ENCODE measurements around the gene MLPH. TPM values are rescaled to one million over a fixed set of nuclear protein-coding genes. Genes with fewer than 3 reads are reported as not detected.
A peak's percentile ranks its signal among the peaks of the same experiment; 100 is the strongest.

The MLPH gene
- total RNA-seq, 1 donor from 2014 or later: not detected

- no peaks in the 10 kb centered on the region for H3K36me3 Mint-ChIP-seq (ENCODE audit: low read depth)
- no peak overlapping the region for H3K27ac Mint-ChIP-seq
- intact Hi-C loops (cut with micrococcal nuclease): no loop called here
- H3K9me3 Mint-ChIP-seq: peaks cover 4% of the 10 kb centered on the region
- H3K4me1 Mint-ChIP-seq: no peaks in the 10 kb centered on the region
- H3K4me3 Mint-ChIP-seq: no peak overlapping the region
- no peak for DNase-seq
- H3K27me3 Mint-ChIP-seq: peaks cover 8% of the 10 kb centered on the region
Measured at GRCh38 chr2:237549216-237549615, 62.2 kb downstream of the MLPH start.

- Mint-ChIP-seq H3K27ac (no peak overlapping the region), H3K4me3 (no peak overlapping the region), H3K27me3 (peaks cover 9% of the 10 kb centered on the region), H3K4me1 (no peaks in the 10 kb centered on the region), H3K9me3 (peaks cover 7% of the 10 kb centered on the region), H3K36me3 (ENCODE audit: low read depth) (no peaks in the 10 kb centered on the region)
- intact Hi-C loops (cut with micrococcal nuclease): no loop called here
- DNase-seq: no peak
Measured at GRCh38 chr2:237549643-237550415, 62.8 kb downstream of the MLPH start.

- intact Hi-C loops (cut with micrococcal nuclease): no loop called here
- no peaks in the 10 kb centered on the region for H3K4me1 Mint-ChIP-seq
Measured at GRCh38 chr2:237551071-237551574, 64.1 kb downstream of the MLPH start.

GRCh38 chr2:237552908-237553307, 65.9 kb downstream of the MLPH start:
- intact Hi-C loops (cut with micrococcal nuclease): no loop called here
- H3K4me3 Mint-ChIP-seq: no peak overlapping the region
- H3K36me3 Mint-ChIP-seq (ENCODE audit: low read depth): peaks cover 2% of the 10 kb centered on the region
- no peak for DNase-seq
- peaks cover 14% of the 10 kb centered on the region for H3K9me3 Mint-ChIP-seq
- peaks cover 18% of the 10 kb centered on the region for H3K27me3 Mint-ChIP-seq
- H3K4me1 Mint-ChIP-seq: peaks cover 9% of the 10 kb centered on the region
- H3K27ac Mint-ChIP-seq: no peak overlapping the region

More at GRCh38 chr2:237551071-237551574, 64.1 kb downstream of the MLPH start:
- Mint-ChIP-seq H3K4me3 (no peak overlapping the region), H3K27ac (no peak overlapping the region), H3K27me3 (peaks cover 9% of the 10 kb centered on the region), H3K9me3 (peaks cover 9% of the 10 kb centered on the region), H3K36me3 (ENCODE audit: low read depth) (peaks cover 2% of the 10 kb centered on the region)
- no peak for DNase-seq

GRCh38 chr2:237553948-237554347, 66.9 kb downstream of the MLPH start:
- peaks cover 14% of the 10 kb centered on the region for H3K9me3 Mint-ChIP-seq
- H3K4me3 Mint-ChIP-seq: no peak overlapping the region
- H3K27ac Mint-ChIP-seq: no peak overlapping the region
- peaks cover 2% of the 10 kb centered on the region for H3K36me3 Mint-ChIP-seq (ENCODE audit: low read depth)
- H3K4me1 Mint-ChIP-seq: peaks cover 11% of the 10 kb centered on the region
- H3K27me3 Mint-ChIP-seq: peaks cover 18% of the 10 kb centered on the region
- intact Hi-C loops (cut with micrococcal nuclease): no loop called here
- DNase-seq: no peak

GRCh38 chr2:237555560-237555959, 68.5 kb downstream of the MLPH start:
- Mint-ChIP-seq H3K4me1 (peaks cover 11% of the 10 kb centered on the region), H3K9me3 (peaks cover 14% of the 10 kb centered on the region), H3K27ac (no peak overlapping the region), H3K4me3 (no peak overlapping the region), H3K27me3 (peaks cover 19% of the 10 kb centered on the region), H3K36me3 (ENCODE audit: low read depth) (peaks cover 2% of the 10 kb centered on the region)
- DNase-seq: no peak
- intact Hi-C loops (cut with micrococcal nuclease): no loop called here

GRCh38 chr2:237556773-237557632, 70.0 kb downstream of the MLPH start:
- Mint-ChIP-seq H3K9me3 (peaks cover 14% of the 10 kb centered on the region), H3K27ac (peak overlapping the region; percentile 61), H3K27me3 (peaks cover 17% of the 10 kb centered on the region), H3K4me1 (peaks cover 11% of the 10 kb centered on the region), H3K36me3 (ENCODE audit: low read depth) (peaks cover 2% of the 10 kb centered on the region), H3K4me3 (peak overlapping the region; percentile 5)
- intact Hi-C loops (cut with micrococcal nuclease): no loop called here
- DNase-seq: peak; percentile 71

- peaks cover 11% of the 10 kb centered on the region for H3K4me1 Mint-ChIP-seq
- peaks cover 21% of the 10 kb centered on the region for H3K27me3 Mint-ChIP-seq
- H3K9me3 Mint-ChIP-seq: peaks cover 14% of the 10 kb centered on the region
- H3K36me3 Mint-ChIP-seq (ENCODE audit: low read depth): peaks cover 2% of the 10 kb centered on the region
- H3K27ac Mint-ChIP-seq: peak overlapping the region; percentile 61
- H3K4me3 Mint-ChIP-seq: peak overlapping the region; percentile 5
- intact Hi-C loops (cut with micrococcal nuclease): no loop called here
- DNase-seq: no peak
Measured at GRCh38 chr2:237557633-237558015, 70.6 kb downstream of the MLPH start.

- H3K9me3 Mint-ChIP-seq: peaks cover 11% of the 10 kb centered on the region
- peaks cover 2% of the 10 kb centered on the region for H3K36me3 Mint-ChIP-seq (ENCODE audit: low read depth)
- peaks cover 24% of the 10 kb centered on the region for H3K27me3 Mint-ChIP-seq
- H3K4me3 Mint-ChIP-seq: no peak overlapping the region
- no peak overlapping the region for H3K27ac Mint-ChIP-seq
- no peak for DNase-seq
- peaks cover 11% of the 10 kb centered on the region for H3K4me1 Mint-ChIP-seq
- intact Hi-C loops (cut with micrococcal nuclease): no loop called here
Measured at GRCh38 chr2:237558961-237559641, 72.0 kb downstream of the MLPH start.

GRCh38 chr2:237561221-237561620, 74.2 kb downstream of the MLPH start:
- H3K4me3 Mint-ChIP-seq: no peak overlapping the region
- H3K4me1 Mint-ChIP-seq: peaks cover 11% of the 10 kb centered on the region
- intact Hi-C loops (cut with micrococcal nuclease): no loop called here
- H3K27me3 Mint-ChIP-seq: peaks cover 20% of the 10 kb centered on the region
- H3K9me3 Mint-ChIP-seq: peaks cover 4% of the 10 kb centered on the region
- no peaks in the 10 kb centered on the region for H3K36me3 Mint-ChIP-seq (ENCODE audit: low read depth)
- no peak overlapping the region for H3K27ac Mint-ChIP-seq
- no peak for DNase-seq

- H3K27me3 Mint-ChIP-seq: peaks cover 10% of the 10 kb centered on the region
- H3K9me3 Mint-ChIP-seq: no peaks in the 10 kb centered on the region
- DNase-seq: no peak
- no peak overlapping the region for H3K27ac Mint-ChIP-seq
- intact Hi-C loops (cut with micrococcal nuclease): no loop called here
- H3K36me3 Mint-ChIP-seq (ENCODE audit: low read depth): no peaks in the 10 kb centered on the region
- H3K4me3 Mint-ChIP-seq: no peak overlapping the region
- H3K4me1 Mint-ChIP-seq: no peaks in the 10 kb centered on the region
Measured at GRCh38 chr2:237563816-237564215, 76.8 kb downstream of the MLPH start.

- intact Hi-C loops (cut with micrococcal nuclease): no loop called here
- Mint-ChIP-seq H3K9me3 (no peaks in the 10 kb centered on the region), H3K27me3 (peaks cover 9% of the 10 kb centered on the region), H3K27ac (no peak overlapping the region), H3K4me3 (no peak overlapping the region), H3K36me3 (ENCODE audit: low read depth) (no peaks in the 10 kb centered on the region), H3K4me1 (no peaks in the 10 kb centered on the region)
- DNase-seq: no peak
Measured at GRCh38 chr2:237564526-237565131, 77.6 kb downstream of the MLPH start.

GRCh38 chr2:237565974-237566373, 78.9 kb downstream of the MLPH start:
- Mint-ChIP-seq H3K27me3 (peaks cover 8% of the 10 kb centered on the region), H3K27ac (no peak overlapping the region), H3K4me3 (no peak overlapping the region), H3K36me3 (ENCODE audit: low read depth) (no peaks in the 10 kb centered on the region), H3K4me1 (no peaks in the 10 kb centered on the region), H3K9me3 (no peaks in the 10 kb centered on the region)
- intact Hi-C loops (cut with micrococcal nuclease): no loop called here
- no peak for DNase-seq

All from activated CD4-positive, alpha-beta T cell treated with anti-CD3 and anti-CD28 coated beads, Interleukin-2, amount 10 ng/mL, durations not matched to agents 24 days and 14 days (primary cell).